NB4 (cell line): Measurements from ENCODE around the gene FAM240A.

Source experiments
- DNase-seq: peaks from one replicate; pipeline ENCODE4 v3.0.0; 2010; ENCODE audit warnings: low read depth
- H3K4me3 ChIP-seq: one replicate; pipeline ENCODE4 v1.5.1; 2011; ENCODE audit warnings: mild to moderate bottlenecking, low read depth, low read length, moderate library complexity
- MYC ChIP-seq: IDR thresholded peaks from 2 replicates; pipeline ENCODE4 v1.6.1; 2011; ENCODE audit warnings: low read depth, low read length
- POLR2A ChIP-seq: IDR thresholded peaks from 2 replicates; pipeline ENCODE4 v1.6.1; 2011; ENCODE audit warnings: mild to moderate bottlenecking; ENCODE audit not compliant: insufficient read length; ENCODE audit errors: extremely low read depth
- TF ChIP-seq, protein P1 (sequence below): IDR thresholded peaks from 2 replicates; pipeline ENCODE4 v1.6.1; 2011; ENCODE audit warnings: low read depth, low read length
- TF ChIP-seq, protein P2 (sequence below): IDR thresholded peaks from one replicate; pipeline ENCODE4 v1.5.1; 2012; ENCODE audit warnings: low read depth, low read length

The FAM240A gene

DNA sequence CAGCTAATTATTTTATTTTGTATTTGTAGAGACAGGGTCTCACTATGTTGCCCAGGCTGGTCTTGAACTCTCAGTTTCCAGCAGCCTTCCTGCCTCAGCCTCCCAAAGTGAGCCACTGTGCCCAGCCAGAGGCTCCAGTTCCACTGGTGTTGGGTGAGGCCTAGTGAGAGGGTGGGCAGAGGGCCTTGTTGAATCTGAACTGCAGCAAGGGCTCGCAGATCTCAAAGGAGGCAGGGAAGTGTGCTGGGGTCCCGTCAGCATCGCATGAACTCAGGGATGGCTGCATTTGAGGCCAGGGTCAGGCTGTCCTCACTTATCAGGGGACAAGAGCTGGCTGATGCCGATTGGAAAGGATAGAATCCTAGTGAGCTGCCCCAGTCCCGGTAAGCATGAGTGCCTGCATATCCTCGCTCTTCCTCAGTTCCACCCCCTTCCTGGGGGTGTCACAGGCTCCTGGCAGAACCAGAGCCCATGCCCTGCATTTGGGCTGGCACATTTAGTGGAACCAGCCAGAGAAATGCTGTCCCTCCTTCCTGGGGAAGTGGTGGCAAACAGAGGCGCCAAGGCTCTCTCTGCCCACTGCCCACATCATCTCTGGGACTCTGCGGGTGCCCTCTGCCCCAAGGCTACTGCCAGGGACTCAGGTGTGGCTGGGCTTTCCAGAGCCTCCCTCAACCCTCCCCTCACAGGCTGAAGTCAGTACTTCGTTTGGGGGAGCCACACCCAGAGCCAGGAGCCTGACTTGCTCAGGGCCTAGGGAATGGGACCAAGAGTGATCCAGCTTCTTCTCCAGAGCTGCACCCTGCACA is 57.1 kb downstream of the FAM240A start:
- DNase-seq: no peak
- H3K4me3 ChIP-seq: no peak overlapping the region
- TF ChIP-seq, protein P1, sequence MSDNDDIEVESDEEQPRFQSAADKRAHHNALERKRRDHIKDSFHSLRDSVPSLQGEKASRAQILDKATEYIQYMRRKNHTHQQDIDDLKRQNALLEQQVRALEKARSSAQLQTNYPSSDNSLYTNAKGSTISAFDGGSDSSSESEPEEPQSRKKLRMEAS: no peak
- TF ChIP-seq MYC: no peak
- no peak for TF ChIP-seq POLR2A
- TF ChIP-seq, protein P2, sequence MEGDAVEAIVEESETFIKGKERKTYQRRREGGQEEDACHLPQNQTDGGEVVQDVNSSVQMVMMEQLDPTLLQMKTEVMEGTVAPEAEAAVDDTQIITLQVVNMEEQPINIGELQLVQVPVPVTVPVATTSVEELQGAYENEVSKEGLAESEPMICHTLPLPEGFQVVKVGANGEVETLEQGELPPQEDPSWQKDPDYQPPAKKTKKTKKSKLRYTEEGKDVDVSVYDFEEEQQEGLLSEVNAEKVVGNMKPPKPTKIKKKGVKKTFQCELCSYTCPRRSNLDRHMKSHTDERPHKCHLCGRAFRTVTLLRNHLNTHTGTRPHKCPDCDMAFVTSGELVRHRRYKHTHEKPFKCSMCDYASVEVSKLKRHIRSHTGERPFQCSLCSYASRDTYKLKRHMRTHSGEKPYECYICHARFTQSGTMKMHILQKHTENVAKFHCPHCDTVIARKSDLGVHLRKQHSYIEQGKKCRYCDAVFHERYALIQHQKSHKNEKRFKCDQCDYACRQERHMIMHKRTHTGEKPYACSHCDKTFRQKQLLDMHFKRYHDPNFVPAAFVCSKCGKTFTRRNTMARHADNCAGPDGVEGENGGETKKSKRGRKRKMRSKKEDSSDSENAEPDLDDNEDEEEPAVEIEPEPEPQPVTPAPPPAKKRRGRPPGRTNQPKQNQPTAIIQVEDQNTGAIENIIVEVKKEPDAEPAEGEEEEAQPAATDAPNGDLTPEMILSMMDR: no peak

GRCh38 chr3:46670000-46670890 is 57.9 kb downstream of the FAM240A start:
- TF ChIP-seq, protein P2: no peak
- TF ChIP-seq POLR2A (no peak), MYC (no peak)
- TF ChIP-seq, protein P1: no peak
- no peak overlapping the region for H3K4me3 ChIP-seq
- no peak for DNase-seq

DNA sequence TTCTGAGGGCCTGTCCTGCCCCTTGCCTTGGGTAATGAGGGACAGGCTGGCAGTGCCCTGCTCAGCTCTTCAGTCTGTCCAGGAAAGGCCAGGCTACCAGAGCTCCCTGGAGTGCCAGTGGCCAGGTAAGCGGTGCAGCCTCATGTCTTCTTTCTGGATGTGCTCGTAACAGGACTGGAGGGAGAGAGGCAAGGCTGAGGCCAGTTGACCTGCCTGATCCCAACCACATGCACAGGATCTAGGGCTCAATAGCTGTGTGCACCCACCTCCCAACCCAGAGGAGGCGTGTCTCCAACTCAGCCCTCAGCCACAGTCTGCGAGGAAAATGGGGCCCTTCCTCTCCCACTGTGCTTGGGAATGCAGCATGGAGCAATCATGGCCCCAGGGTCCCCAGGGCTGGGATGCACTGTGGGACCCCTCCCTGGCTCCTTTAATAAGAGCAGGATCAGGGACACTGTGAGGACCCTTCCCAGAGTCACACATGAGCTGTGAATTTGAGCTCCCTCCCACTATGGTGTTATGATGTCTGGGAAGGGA is 58.6 kb downstream of the FAM240A start:
- H3K4me3 ChIP-seq: no peak overlapping the region
- TF ChIP-seq MYC (no peak), POLR2A (no peak)
- TF ChIP-seq, protein P2: no peak
- TF ChIP-seq, protein P1: no peak
- DNase-seq: no peak

DNA sequence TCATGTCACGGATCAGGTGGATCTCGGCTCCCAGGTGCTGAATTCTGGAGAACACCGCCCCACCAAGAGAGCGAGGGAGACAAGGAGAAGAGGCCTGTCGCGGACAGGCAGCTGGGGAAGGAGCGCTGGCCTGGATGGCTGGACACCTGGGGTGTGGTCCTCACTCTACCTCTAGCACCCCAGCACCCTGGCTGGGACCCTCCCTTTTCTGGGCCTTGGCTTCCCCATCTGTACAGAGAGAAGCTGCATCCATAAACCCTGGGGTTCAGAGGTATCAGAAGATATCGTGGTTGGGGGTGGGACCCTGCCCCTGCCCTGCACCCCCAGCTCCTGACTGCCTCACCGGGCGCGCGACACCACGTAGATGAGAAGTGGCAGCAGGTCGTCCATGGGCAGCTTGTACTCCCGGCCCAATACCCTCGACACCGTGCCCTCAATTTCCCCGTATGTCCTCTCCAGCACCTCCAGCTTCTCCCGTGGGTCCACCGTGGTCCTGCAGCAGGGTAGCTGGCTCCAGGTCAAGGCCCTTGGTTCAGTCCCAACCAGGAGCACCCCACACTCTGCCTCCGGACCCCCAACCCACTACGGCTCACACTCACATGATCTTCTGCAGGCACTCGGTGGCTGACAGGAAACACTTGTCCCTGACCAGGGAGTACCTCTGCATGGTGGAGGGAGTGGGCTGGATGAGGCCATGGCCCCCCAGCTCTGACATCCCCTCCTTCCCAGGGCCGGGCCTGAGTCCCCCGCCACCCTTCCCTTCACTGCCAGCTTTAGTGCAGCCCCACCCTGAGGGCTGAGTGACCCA is 59.4 kb downstream of the FAM240A start:
- TF ChIP-seq, protein P2: no peak
- no peak for TF ChIP-seq POLR2A
- TF ChIP-seq MYC: no peak
- TF ChIP-seq, protein P1: no peak
- no peak overlapping the region for H3K4me3 ChIP-seq
- no peak for DNase-seq

GRCh38 chr3:46672349-46672695 is 60.0 kb downstream of the FAM240A start:
- H3K4me3 ChIP-seq: no peak overlapping the region
- DNase-seq: no peak
- TF ChIP-seq POLR2A: no peak
- no peak for TF ChIP-seq MYC
- TF ChIP-seq, protein P2: no peak
- TF ChIP-seq, protein P1: no peak
